SK-N-SH (cell line): Measurements from ENCODE around the gene CBX3. TPM values are rescaled to one million over a fixed set of nuclear protein-coding genes. Genes with fewer than 3 reads are reported as not detected.

Experiments
- CTCF ChIA-PET: fragments of 300-600, 350-600 bp; formaldehyde crosslinking; extraction: SDS; loops from one replicate; lab custom pipeline; 2021; lab: Yijun Ruan, JAX
- POLR2A ChIA-PET: fragments of 350-600 bp; sonication (Branson Sonifier 250); formaldehyde crosslinking; extraction: SDS; loops from one replicate; lab custom pipeline; 2020; ENCODE audit warnings: antibody characterized with exemption, inconsistent platforms; lab: Yijun Ruan, JAX
- DNase-seq: peaks from one replicate; pipeline ENCODE4 v3.0.0; 2012
- H2AFZ ChIP-seq: fragments of 200-600 bp; sonication (generic); 2 replicates; pipeline ENCODE4 v1.8.1; 2016; ENCODE audit warnings: antibody characterized with exemption, mild to moderate bottlenecking, low read depth
- H3F3A ChIP-seq: fragments of 200-600 bp; sonication (generic); replicated peaks from 2 replicates; pipeline ENCODE3; 2016; ENCODE audit warnings: antibody characterized with exemption, mild to moderate bottlenecking; ENCODE audit not compliant: insufficient read depth
- H3K27ac ChIP-seq, 2 experiments: fragments of 200-500 bp in 1 of 2; fragments of 200-600 bp in 1 of 2; sonication (Bioruptor generic) in 1 of 2; sonication (generic), shearing (Covaris generic) in 1 of 2; 2 replicates each; pipeline versions ENCODE4 v1.5.1 to v1.6.1; 2014 to 2016; ENCODE audit warnings: low read depth in 2 of 2, inconsistent platforms in 1 of 2, low read length in 1 of 2, mild to moderate bottlenecking in 1 of 2, mixed read lengths in 1 of 2
- H3K27me3 ChIP-seq: fragments of 200-600 bp; sonication (generic), shearing (Covaris generic); 2 replicates; pipeline ENCODE4 v1.6.1; 2016; ENCODE audit warnings: mixed run types; ENCODE audit not compliant: insufficient read depth
- H3K36me3 ChIP-seq, 2 experiments: fragments of 200-500 bp in 1 of 2; fragments of 200-600 bp in 1 of 2; sonication (Bioruptor generic) in 1 of 2; sonication (generic) in 1 of 2; replicated peaks in 1 of 2; 2 replicates each; pipeline versions ENCODE3 to v1.5.1; 2014 to 2016; ENCODE audit warnings: low read length in 1 of 2, mild to moderate bottlenecking in 1 of 2; ENCODE audit not compliant: insufficient read depth in 2 of 2, control insufficient read depth in 1 of 2
- H3K4me1 ChIP-seq, 2 experiments: fragments of 200-500 bp in 1 of 2; fragments of 200-600 bp in 1 of 2; sonication (Bioruptor generic) in 1 of 2; sonication (generic), shearing (Covaris generic) in 1 of 2; 2 replicates each; pipeline versions ENCODE4 v1.5.1 to v1.6.1; 2014 to 2016; ENCODE audit warnings: low read depth in 1 of 2, low read length in 1 of 2, mixed run types in 1 of 2; ENCODE audit not compliant: insufficient read depth in 2 of 2, control insufficient read depth in 1 of 2
- H3K4me2 ChIP-seq: fragments of 200-600 bp; sonication (generic), shearing (Covaris generic); 2 replicates; pipeline ENCODE4 v1.6.1; 2017; ENCODE audit warnings: mixed run types
- H3K4me3 ChIP-seq, 2 experiments: fragments of 200-500 bp in 1 of 2; fragments of 200-600 bp in 1 of 2; sonication (Bioruptor generic) in 1 of 2; sonication (generic), shearing (Covaris generic) in 1 of 2; 2 replicates each; pipeline versions ENCODE4 v1.5.1 to v1.8.1; 2014 to 2016; ENCODE audit warnings: low read depth in 2 of 2, inconsistent platforms in 1 of 2, low read length in 1 of 2, mild to moderate bottlenecking in 1 of 2, mixed read lengths in 1 of 2, moderate library complexity in 1 of 2
- H3K79me2 ChIP-seq: fragments of 200-600 bp; sonication (generic); 2 replicates; pipeline ENCODE4 v1.8.1; 2017; ENCODE audit warnings: mild to moderate bottlenecking; ENCODE audit not compliant: insufficient read depth
- H3K9ac ChIP-seq: fragments of 200-600 bp; sonication (generic); 2 replicates; pipeline ENCODE4 v1.6.1; 2017; ENCODE audit warnings: mixed run types
- H3K9me2 ChIP-seq: fragments of 200-600 bp; sonication (generic); 2 replicates; pipeline ENCODE4 v1.6.1; 2017; ENCODE audit warnings: mixed run types
- H3K9me3 ChIP-seq: fragments of 200-600 bp; sonication (generic); 2 replicates; pipeline ENCODE4 v1.6.1; 2017; ENCODE audit warnings: mixed run types, mild to moderate bottlenecking, moderate library complexity
- H4K20me1 ChIP-seq: fragments of 200-600 bp; sonication (generic); 2 replicates; pipeline ENCODE4 v1.6.1; 2017; ENCODE audit warnings: mild to moderate bottlenecking, mixed run types; ENCODE audit not compliant: insufficient read depth
- CHD2 ChIP-seq: fragments of 150-350 bp; IDR thresholded peaks from 2 replicates; pipeline ENCODE4 v1.6.1; 2018; ENCODE audit warnings: low read length; ENCODE audit not compliant: partially characterized antibody
- EZH2phosphoT487 ChIP-seq: fragments of 200-600 bp; sonication (generic); IDR thresholded peaks from 2 replicates; pipeline ENCODE4 v1.6.1; 2017; ENCODE audit warnings: low read depth, mixed run types, mild to moderate bottlenecking, antibody characterized with exemption, moderate library complexity, borderline replicate concordance
- FOSL2 ChIP-seq: IDR thresholded peaks from 2 replicates; pipeline ENCODE4 v1.4.0; 2012; ENCODE audit warnings: low read depth, mild to moderate bottlenecking, moderate library complexity, borderline replicate concordance
- FOXJ3 ChIP-seq: sonication (generic); formaldehyde crosslinking; IDR thresholded peaks from 2 replicates; pipeline ENCODE4 v1.5.1; 2020; ENCODE audit warnings: mild to moderate bottlenecking, missing genetic modification reagents
- IRF3 ChIP-seq: fragments of 150-350 bp; IDR thresholded peaks from 2 replicates; pipeline ENCODE4 v1.6.1; 2016; ENCODE audit warnings: mild to moderate bottlenecking, low read depth, low read length
- JUND ChIP-seq: IDR thresholded peaks from 2 replicates; pipeline ENCODE4 v1.4.0; 2012
- MEF2A ChIP-seq: IDR thresholded peaks from 2 replicates; pipeline ENCODE4 v1.4.0; 2012; ENCODE audit warnings: low read depth, borderline replicate concordance
- MXI1 ChIP-seq: IDR thresholded peaks from 2 replicates; pipeline ENCODE4 v1.6.1; 2012; ENCODE audit warnings: mild to moderate bottlenecking, low read depth, low read length, improper control_type of control experiment
- PBX3 ChIP-seq: IDR thresholded peaks from 2 replicates; pipeline ENCODE4; 2012
- POLR2AphosphoS5 ChIP-seq: IDR thresholded peaks from 2 replicates; pipeline ENCODE4 v1.6.1; 2012; ENCODE audit warnings: low read depth, low read length
- RAD21 ChIP-seq: IDR thresholded peaks from 2 replicates; pipeline ENCODE4 v1.6.1; 2012; ENCODE audit warnings: mild to moderate bottlenecking, low read length
- RCOR1 ChIP-seq: fragments of 150-350 bp; IDR thresholded peaks from 2 replicates; pipeline ENCODE4 v1.6.1; 2017; ENCODE audit warnings: antibody characterized with exemption, low read length
- REST ChIP-seq: IDR thresholded peaks from 2 replicates; pipeline ENCODE4 v1.6.1; 2012; ENCODE audit warnings: mild to moderate bottlenecking, low read depth, low read length, moderate library complexity
- RFX5 ChIP-seq: IDR thresholded peaks from 2 replicates; pipeline ENCODE4 v1.6.1; 2012; ENCODE audit warnings: mild to moderate bottlenecking, improper control_type of control experiment, low read length
- TAF1 ChIP-seq: IDR thresholded peaks from 2 replicates; pipeline ENCODE4 v1.6.1; 2012; ENCODE audit warnings: low read depth, mild to moderate bottlenecking, low read length, moderate library complexity, borderline replicate concordance
- TCF12 ChIP-seq: IDR thresholded peaks from 2 replicates; pipeline ENCODE4 v1.4.0; 2012
- USF1 ChIP-seq: IDR thresholded peaks from 2 replicates; pipeline ENCODE4 v1.4.0; 2012; ENCODE audit warnings: low read depth, borderline replicate concordance
- ZBTB33 ChIP-seq: IDR thresholded peaks from 2 replicates; pipeline ENCODE4 v1.4.0; 2012; ENCODE audit warnings: low read depth, borderline replicate concordance
- WGBS: methylation state at CpG from one replicate; pipeline ENCODE4 v1.1.6; 2017; ENCODE audit warnings: low lambda C conversion rate; 5-methylcytosine and 5-hydroxymethylcytosine counted together
- polyA plus RNA-seq, 3 experiments: library from polyadenylated mRNA; depleted of rRNA; stranded (reverse); fragments of >200 nt; gene quantifications; 2 replicates each; pipeline ENCODE4 v1.2.3, GENCODE V29; 2012

CBX3 gene
- polyA plus RNA-seq, 1 of the 3 experiments (the other 2 are of a cell fraction), result 97.0 TPM

- H3K4me3 ChIP-seq, result no peak overlapping the region
- H3K9me3 ChIP-seq, result no peaks in the 10 kb centered on the region
- H3K9me2 ChIP-seq, result no peaks in the 10 kb centered on the region
- CTCF ChIA-PET, result interaction anchor here (1.0 kb wide), 1 partner anchor 8 kb away, joined by 3 read pairs; no protein-coding TSS in a partner anchor
- no peak overlapping the region for H3K27ac ChIP-seq
- no peaks in the 10 kb centered on the region for H3K4me1 ChIP-seq
- no peak overlapping the region for H2AFZ ChIP-seq
- no peak for TF ChIP-seq TCF12
- no peak for TF ChIP-seq MXI1
- no peak for TF ChIP-seq USF1
- no peak for TF ChIP-seq TAF1
- TF ChIP-seq RFX5, result no peak
- no peak for TF ChIP-seq MEF2A
- TF ChIP-seq ZBTB33, result no peak
- no peak for TF ChIP-seq RAD21
- no peak overlapping the region for H3K4me2 ChIP-seq
- no peaks in the 10 kb centered on the region for H3F3A ChIP-seq
- no peak overlapping the region for H3K9ac ChIP-seq
- no peaks in the 10 kb centered on the region for H3K36me3 ChIP-seq
- WGBS, result 56% methylated on average over 5 of the region's 5 CpGs
- DNase-seq, result no peak
- peaks cover 22% of the 10 kb centered on the region for H3K27me3 ChIP-seq
- POLR2A ChIA-PET, result no interaction called here
- H4K20me1 ChIP-seq, result no peaks in the 10 kb centered on the region
- H3K79me2 ChIP-seq, result no peaks in the 10 kb centered on the region
These were observed 22.8 kb downstream of the CBX3 start for GRCh38 chr7:26224359-26224758.

GRCh38 chr7:26227987-26228386, 26.4 kb downstream of the CBX3 start:
- H3F3A ChIP-seq, result no peaks in the 10 kb centered on the region
- WGBS, result 67% methylated on average over 2 of the region's 2 CpGs
- no peak overlapping the region for H3K27ac ChIP-seq
- H3K9me2 ChIP-seq, result no peaks in the 10 kb centered on the region
- no peak overlapping the region for H3K9ac ChIP-seq
- CTCF ChIA-PET, result interaction anchor here (0.9 to 1.5 kb wide), 2 partner anchors 137 to 142 kb away, joined by 3 to 4 read pairs; no protein-coding TSS in a partner anchor
- H4K20me1 ChIP-seq, result no peaks in the 10 kb centered on the region
- no peaks in the 10 kb centered on the region for H3K4me1 ChIP-seq
- no peak overlapping the region for H3K4me3 ChIP-seq
- H3K27me3 ChIP-seq, result peaks cover 25% of the 10 kb centered on the region
- no peak overlapping the region for H2AFZ ChIP-seq
- H3K36me3 ChIP-seq, result no peaks in the 10 kb centered on the region
- no peak for DNase-seq
- no peaks in the 10 kb centered on the region for H3K9me3 ChIP-seq
- H3K4me2 ChIP-seq, result no peak overlapping the region
- H3K79me2 ChIP-seq, result no peaks in the 10 kb centered on the region
- POLR2A ChIA-PET, result no interaction called here
- TF ChIP-seq IRF3, result no peak
- no peak for TF ChIP-seq REST
- TF ChIP-seq RCOR1, result no peak
- TF ChIP-seq EZH2phosphoT487, result no peak
- TF ChIP-seq RAD21, result no peak
- no peak for TF ChIP-seq JUND
- no peak for TF ChIP-seq CHD2
- TF ChIP-seq TAF1, result no peak
- TF ChIP-seq PBX3, result no peak
- no peak for TF ChIP-seq FOXJ3 (CRISPR knock-in tag)
- no peak for TF ChIP-seq FOSL2
- TF ChIP-seq MXI1, result no peak
- no peak for TF ChIP-seq POLR2AphosphoS5
- no peak for TF ChIP-seq RFX5
